ENCODE data around the gene SLC35F1.
"Not testable (repeated sequence)": the region's sequence is repeated elsewhere in the genome, so short reads cannot be mapped to it uniquely, and the experiment has no call there.

SLC35F1 gene

GRCh38 chr6:117906958-117907600 is at the start of gene SLC35F1:
SLC35F1 (plus strand) TSS chr6:117907264.
- DNase-seq (ENCODE audit: low read depth), result peak; percentile 21
- no peak; the same call in 1 of the 2 replicates for TF ChIP-seq CTCF (conservative IDR thresholded peaks at IDR 0.05; ENCODE audit: low read length)
- peak within 1 kb of the TSS; percentile 46 for H3K4me3 ChIP-seq (ENCODE audit: low read length)

- H3K4me3 ChIP-seq (ENCODE audit: low read length); DNase-seq (ENCODE audit: low read depth): not testable (repeated sequence)
Observed at GRCh38 chr6:117858601-117859000, 48.5 kb upstream of the SLC35F1 start.

- TF ChIP-seq CTCF (conservative IDR thresholded peaks at IDR 0.05; ENCODE audit: low read length), result no peak
- DNase-seq (ENCODE audit: low read depth), result no peak
- no peak overlapping the region for H3K4me3 ChIP-seq (ENCODE audit: low read length)
Observed at GRCh38 chr6:117861545-117861944, 45.5 kb upstream of the SLC35F1 start.

- H3K4me3 ChIP-seq (ENCODE audit: low read length), result no peak overlapping the region
- TF ChIP-seq CTCF (conservative IDR thresholded peaks at IDR 0.05; ENCODE audit: low read length), result no peak
- DNase-seq (ENCODE audit: low read depth), result no peak
Observed at GRCh38 chr6:117866561-117866960, 40.5 kb upstream of the SLC35F1 start.

- TF ChIP-seq CTCF (conservative IDR thresholded peaks at IDR 0.05; ENCODE audit: low read length), result no peak
- H3K4me3 ChIP-seq (ENCODE audit: low read length), result no peak overlapping the region
- DNase-seq (ENCODE audit: low read depth), result no peak
Observed at GRCh38 chr6:117870486-117871242, 36.4 kb upstream of the SLC35F1 start.

- no peak for TF ChIP-seq CTCF (conservative IDR thresholded peaks at IDR 0.05; ENCODE audit: low read length)
- DNase-seq (ENCODE audit: low read depth), result no peak
- H3K4me3 ChIP-seq (ENCODE audit: low read length), result no peak overlapping the region
Observed at GRCh38 chr6:117880824-117881223, 26.2 kb upstream of the SLC35F1 start.

GRCh38 chr6:117890172-117890571 is 16.9 kb upstream of the SLC35F1 start:
- TF ChIP-seq CTCF (conservative IDR thresholded peaks at IDR 0.05; ENCODE audit: low read length), result no peak

More at GRCh38 chr6:117890172-117890571, 16.9 kb upstream of the SLC35F1 start:
- DNase-seq (ENCODE audit: low read depth), result no peak
- H3K4me3 ChIP-seq (ENCODE audit: low read length), result no peak overlapping the region

All from AG10803 (cell line).